ENCODE results near the gene BPIFB2.
"Not testable (repeated sequence)": the region's sequence is repeated elsewhere in the genome, so short reads cannot be mapped to it uniquely, and the experiment has no call there.

BPIFB2 gene

DNA sequence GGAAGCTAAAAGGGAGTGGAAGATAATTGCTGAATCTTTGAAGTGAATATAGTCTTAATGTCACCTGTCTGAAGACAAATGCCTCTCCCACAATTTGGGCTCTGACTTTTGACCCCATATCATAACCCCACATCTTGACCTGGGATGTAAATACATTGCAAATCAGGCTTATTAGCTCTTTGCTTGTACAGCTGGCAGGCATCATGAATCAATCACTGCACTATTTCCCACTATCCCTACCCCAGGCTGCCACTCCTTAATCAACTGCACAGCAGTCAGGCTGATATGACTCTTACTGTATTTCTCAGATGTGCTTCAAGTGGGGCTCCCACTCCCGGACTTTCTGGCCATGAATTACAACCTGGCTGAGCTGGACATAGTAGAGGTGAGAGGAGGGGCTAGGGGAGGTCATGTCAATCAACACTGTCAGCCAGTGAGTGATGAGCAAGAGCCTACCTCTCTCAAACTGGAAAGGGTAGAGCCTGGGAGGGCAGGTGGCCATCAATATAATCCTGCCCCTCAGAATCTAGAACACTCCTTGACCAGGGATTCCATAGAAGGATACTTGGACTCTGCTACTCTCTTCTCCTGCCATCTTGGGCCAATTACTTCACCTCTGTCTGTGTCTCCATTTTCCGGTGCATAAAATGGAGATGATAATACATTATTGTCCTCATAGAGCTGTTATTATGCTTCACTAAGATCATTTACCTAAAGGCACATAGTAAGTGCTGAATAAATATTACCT is 35.7 kb downstream of the BPIFB2 start:
- no peak for DNase-seq

- no peak for DNase-seq
Measured at GRCh38 chr20:33043731-33044181, 36.3 kb downstream of the BPIFB2 start.

GRCh38 chr20:33045129-33045721 is 37.7 kb downstream of the BPIFB2 start:
- DNase-seq: not testable (repeated sequence)

DNA sequence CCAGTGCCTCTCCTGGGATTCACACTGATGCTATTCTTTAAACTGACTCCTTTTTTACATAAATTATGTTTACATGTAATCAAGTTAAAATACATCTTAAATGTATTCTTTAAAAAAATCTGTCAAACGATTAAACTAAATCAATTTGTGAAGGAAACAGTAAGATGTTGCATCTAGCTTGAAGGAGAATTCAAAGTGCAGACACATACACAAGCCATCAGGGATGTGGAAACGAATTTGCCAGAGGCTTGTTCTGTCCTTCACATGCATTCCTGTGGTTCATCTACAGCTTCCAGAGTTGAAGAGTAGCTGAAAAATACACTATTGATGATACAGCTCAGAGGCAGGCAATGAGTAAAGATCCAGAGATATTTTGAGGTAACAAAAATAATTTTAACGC is 38.9 kb downstream of the BPIFB2 start:
- no peak for DNase-seq

DNA sequence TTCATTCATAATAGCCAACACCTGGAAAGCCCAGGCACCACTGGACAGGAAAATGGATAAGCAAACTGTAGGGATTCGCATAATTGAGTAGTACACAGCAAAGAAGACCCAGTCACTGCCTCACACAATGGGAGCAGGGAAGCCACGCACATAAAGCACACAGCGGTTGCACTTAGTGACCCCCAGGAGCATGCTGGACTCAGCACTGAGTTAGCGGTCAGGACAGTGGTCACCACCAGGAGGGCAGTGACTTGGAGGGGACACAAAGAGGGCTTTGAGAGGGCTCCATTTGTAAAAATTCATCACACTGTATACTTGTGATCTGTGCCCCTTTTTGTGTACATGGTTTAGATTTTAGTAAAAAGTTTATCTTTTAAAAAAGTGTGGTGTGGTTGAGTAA is 43.8 kb downstream of the BPIFB2 start:
- DNase-seq: no peak

DNA sequence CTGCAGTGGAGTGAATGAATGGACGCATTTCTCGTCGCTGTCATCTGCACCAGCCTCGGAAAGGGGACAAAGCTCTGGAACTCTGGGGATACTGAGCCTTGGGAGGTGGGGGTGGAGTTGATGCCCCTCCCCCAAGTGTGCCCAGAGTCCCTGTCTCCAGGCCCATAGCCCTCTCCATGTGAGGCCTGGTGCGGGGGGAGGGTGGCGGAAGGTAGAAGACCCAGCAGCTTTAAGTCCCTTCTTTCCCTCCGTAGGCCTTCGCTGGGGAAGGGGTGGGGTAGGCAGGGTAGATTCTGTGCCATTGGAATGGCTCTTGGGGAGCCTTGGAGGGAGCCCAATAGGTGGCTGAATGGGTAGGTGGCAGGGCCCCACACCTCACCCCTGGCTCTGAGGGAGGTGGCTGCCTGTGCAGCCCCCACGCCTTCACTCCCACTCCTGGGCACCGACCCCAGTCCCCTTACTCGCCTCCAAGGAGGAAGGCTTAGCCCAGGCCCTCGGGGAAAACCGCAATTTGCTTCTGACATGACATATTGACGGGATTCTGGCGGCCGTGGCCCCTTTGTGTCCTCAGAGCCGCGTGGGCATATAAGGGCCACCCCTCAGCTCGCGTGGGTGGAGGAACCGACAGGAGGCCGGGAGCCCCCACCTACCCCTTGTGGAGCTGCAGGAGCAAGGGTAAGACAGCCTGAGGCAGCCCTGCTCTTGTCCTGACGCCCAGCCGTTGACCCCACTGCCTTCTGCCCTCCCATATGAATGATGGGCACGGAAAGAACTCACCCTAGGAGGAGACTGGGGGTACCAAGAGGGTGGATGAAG is 46.0 kb downstream of the BPIFB2 start, which contains the start of gene BPIFB3:
BPIFB3 (plus strand) TSS at position 613 of the 816 bp plus-strand sequence. CDS start 1,533 bp downstream, outside the sequence.
- no peak for DNase-seq

DNA sequence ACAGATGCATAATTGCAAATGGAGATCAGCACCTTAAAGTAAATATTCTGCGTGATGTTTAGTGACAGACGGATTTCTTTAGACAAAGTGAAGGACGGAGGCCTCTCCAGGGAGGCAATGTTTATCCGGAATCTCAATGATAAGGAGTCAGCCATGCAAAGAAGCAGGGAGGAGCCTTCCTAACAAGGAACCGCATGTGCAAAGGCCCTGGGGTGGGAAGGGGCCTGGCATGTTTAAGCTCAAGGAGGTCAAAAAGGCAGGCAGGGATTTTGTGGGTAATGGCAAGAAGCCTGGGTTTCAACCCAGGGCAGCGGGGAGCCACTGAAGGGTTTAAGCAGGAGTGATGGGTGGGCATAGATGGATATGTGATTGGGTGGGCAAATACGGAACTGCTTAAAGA is 46.9 kb downstream of the BPIFB2 start:
- DNase-seq: no peak

DNA sequence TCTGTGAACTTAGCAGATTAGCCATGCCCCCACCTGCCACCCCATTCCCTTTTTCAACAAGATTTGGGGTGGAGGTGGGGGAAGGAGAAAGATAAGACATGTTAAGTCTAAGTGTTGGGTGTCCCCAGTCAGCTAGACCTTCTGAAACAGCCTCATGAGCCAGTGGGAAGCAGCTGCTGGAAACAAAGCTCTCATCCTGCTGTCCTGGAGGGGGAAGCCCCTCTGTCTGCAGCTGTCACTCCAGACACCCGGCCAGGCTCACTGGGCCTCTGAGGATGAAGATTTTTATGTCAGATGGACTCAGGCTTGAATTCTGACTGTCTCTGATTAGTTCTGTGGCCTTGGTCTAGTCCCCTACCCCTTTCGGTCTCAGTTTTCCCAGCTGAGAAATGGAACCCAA is 47.3 kb downstream of the BPIFB2 start:
- DNase-seq: no peak

DNA sequence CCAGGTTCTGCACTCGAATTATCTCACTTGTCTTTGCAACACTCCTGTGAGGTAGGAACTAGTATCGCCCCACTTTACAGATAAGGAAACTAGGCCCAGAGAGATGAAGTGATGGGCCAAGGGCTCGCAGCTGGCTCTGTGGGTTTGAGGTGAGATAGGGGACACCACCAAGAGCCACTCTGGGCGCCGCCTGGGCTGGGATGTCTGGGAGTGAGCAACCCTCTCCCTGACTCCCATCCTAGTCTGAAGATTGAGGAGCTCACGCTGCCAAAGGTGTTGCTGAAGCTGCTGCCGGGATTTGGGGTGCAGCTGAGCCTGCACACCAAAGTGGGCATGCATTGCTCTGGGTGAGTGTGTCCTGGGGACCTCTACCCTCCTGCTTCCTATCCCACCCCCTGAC is 51.6 kb downstream of the BPIFB2 start:
- DNase-seq: no peak

DNA sequence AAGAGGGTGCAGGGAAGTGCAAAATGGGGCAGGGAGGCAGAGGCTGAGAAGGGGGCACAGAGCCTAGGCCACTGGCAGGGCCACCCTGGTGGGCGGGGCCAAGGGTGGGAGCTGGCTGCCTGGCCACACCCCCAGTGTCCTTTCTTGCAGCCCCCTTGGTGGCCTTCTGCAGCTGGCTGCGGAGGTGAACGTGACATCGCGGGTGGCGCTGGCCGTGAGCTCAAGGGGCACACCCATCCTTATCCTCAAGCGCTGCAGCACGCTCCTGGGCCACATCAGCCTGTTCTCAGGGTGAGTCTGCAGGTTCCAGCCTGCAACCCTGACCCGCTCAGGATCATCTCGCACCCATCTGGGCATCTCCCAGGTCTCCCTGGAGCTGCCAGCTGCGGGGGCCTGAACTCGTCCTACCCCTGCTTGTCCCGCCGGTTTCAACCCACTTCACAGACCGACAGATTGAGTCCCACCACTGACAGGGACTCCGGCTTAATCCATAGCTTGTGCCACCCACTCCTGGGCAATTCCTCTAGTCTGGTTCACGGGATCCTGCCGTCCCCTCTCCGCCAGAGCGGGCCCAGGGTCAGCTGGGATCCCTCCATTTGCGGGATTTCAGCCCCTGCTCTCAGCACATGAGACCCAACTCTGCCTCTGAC is 52.4 kb downstream of the BPIFB2 start:
- DNase-seq: no peak

- no peak for DNase-seq
Measured at GRCh38 chr20:33061658-33062028, 54.1 kb downstream of the BPIFB2 start.

GRCh38 chr20:33062105-33062824 is 54.8 kb downstream of the BPIFB2 start:
- DNase-seq: no peak

DNA sequence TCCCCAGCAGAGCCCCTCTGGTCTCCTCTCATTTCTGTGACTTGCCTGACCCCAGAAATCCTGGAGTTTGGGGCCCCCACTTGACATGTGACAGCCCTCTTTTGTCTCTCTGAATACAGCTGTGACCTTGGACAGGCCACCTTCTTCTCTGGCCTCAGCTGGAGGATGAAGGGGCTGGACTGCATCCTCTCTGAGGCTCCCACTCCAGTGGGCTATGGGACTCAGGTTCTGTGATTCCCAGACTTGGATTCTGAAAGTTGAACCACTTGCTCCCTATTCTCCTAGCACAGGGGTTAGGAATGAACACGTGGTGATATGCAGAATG is 55.3 kb downstream of the BPIFB2 start:
- no peak for DNase-seq

- DNase-seq: no peak
Measured at GRCh38 chr20:33063271-33063670, 55.8 kb downstream of the BPIFB2 start.

GRCh38 chr20:33064572-33065287 is 57.2 kb downstream of the BPIFB2 start:
- no peak for DNase-seq

DNA sequence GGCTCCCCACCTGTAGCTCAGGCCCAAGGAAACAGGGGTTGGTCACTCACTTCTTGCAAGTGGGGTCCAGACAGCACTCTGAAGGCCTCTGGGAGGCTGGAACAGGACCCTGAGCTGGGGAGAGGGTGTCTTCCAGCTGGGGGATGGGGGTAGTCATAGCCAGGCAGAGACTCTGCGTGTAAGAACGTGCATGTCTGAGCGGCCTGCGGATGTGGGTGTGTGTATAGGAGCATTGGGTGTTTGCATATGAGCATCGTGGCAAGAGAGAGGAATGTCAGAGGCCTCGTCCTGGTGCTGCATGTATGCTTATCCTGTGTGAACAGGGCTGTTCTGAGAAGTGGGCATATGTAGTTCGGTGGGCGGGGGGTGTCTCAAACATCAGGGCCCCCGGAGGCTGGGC is 58.3 kb downstream of the BPIFB2 start:
- no peak for DNase-seq

DNA sequence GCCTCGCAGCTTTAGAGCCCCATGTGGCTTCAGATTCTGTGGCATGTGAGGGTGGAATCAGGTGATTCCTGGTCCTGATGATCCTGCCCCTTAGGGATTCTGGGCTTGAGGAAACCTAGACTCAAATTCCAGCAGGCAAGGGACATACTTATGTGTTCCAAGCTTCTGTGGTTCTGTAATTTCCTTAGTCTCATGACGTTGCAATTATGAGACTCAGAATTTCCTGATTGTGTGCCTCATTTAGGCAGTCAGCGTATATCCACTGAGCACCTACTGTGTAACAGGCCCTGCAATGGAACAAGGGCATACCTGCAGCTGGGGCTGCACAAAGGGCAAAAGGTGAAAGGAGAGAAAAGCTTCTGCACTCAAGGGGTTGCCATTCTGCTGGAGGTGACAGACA is 60.3 kb downstream of the BPIFB2 start:
- DNase-seq: no peak

DNA sequence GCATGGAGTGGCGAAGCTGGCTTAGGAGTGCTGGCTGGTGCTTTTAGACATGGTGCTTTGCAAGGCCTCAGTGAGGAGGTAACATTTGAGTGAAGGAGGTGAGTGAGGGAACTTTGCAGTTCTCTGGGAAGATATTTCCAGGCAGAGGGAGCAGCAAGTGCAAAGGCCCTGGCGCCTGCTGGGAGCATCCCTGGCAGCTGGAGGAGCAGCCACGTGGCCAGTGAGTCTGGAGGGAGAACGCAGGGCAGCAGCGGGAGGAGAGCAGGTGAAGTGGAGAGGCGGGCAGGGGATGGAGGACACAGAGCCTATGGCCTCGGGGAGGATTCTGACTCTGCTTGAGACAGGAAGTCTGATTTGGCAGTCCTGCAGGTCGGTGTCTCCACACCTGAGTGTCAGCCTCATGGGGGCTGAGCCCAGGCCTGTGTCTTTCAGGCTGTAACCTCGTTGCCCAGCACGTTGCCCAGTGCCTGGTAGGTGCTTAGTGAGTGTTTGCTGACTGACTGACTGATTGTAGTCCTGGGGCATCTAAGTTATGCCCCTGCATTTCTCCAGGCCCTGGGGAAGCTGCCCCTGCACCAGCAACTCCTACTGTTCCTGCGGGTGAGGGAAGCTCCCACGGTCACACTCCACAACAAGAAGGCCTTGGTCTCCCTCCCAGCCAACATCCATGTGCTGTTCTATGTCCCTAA is 60.9 kb downstream of the BPIFB2 start:
- no peak for DNase-seq

DNA sequence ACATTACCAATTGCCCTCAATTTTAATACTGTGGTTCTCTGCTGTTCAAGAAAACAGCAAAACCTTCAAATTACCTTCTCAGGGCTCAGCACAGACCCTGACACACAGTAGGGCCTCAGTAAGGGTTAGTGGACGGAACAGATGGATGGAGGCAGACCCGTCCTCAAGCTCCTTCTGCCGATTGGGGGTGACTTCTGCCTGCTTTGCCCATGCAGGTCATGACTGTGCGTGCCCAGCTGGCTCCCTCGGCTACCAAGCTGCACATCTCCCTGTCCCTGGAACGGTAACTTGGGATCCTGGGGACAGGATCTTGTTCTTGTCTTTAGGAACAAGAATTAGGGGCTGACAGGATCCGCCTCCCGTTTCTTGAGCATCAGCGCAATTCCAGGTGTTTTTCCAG is 62.2 kb downstream of the BPIFB2 start:
- DNase-seq: no peak

DNA sequence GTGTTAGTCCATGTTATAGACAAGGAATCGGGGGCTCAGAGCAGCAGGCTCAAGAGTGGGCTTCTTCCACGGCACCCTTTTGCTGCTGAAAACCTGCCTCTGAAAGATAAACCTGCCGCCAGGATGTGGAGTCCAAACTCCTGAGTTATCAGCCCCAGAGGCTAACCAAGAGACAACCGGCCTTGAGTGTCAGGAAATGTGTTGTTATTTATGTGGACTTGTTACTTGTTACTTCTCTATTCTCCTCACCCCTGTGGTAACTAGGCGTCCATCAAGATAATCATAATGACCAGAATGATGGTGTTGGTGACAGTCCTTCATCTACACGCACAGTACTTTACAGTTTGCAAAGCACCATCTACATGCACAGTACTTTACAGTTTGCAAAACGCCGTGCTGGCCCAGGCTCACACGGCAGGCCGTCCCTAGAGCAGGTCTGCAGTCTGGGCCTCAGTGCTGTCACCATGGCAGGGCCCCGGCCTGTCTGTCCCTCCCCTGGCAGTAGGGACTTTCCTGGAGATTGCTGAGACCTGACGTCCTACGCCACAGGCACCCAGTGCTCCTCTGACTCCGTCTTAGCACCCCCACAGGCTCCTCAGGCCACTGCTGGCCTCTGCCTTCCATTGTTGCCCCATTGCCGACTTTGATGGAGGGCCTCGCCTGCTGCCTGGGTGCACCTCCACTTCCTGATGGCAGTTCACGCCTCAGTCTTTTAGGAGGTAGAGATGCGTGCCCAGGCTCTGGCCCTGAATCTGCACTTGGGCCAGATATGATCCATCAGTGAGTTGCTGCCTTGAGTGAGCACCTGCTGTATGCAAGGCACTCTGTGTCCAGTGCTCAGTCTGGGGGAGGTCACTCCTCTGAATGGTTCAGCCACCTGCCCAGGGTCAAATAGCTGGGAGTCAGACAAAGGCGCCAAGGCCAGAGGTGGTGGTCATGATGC is 62.9 kb downstream of the BPIFB2 start:
- no peak for DNase-seq
